Stimulated activated CD4-positive, alpha-beta T cell treated with anti-CD3 and anti-CD28 coated beads, Interleukin-12 subunit alpha, Interleukin-12 subunit beta, amount 100 ng/mL, for 24 hours (primary cell): ENCODE measurements around the gene GNAS.
"Not testable (repeated sequence)": the region's sequence is repeated elsewhere in the genome, so short reads cannot be mapped to it uniquely, and the experiment has no call there.

Source experiments
- DNase-seq, 2 experiments: peaks; one replicate each; pipeline ENCODE4 v3.0.0-alpha.2; 2020; ENCODE audit warnings: low read depth in 2 of 2

Gene GNAS

GRCh38 chr20:58852543-58853271 is at the start of gene GNAS:
Gene GNAS (plus strand): TSS chr20:58852716.
- peak in 1 of 2 experiments; percentile 55 for DNase-seq

GRCh38 chr20:58803533-58803932 is 49.0 kb upstream of the GNAS start:
- no peak for DNase-seq

- no peak for DNase-seq
Measured at GRCh38 chr20:58807801-58808200, 44.7 kb upstream of the GNAS start.

GRCh38 chr20:58808271-58809046 is 44.1 kb upstream of the GNAS start:
- no peak for DNase-seq

- no peak for DNase-seq
Measured at GRCh38 chr20:58810116-58810878, 42.2 kb upstream of the GNAS start.

- DNase-seq, result no peak
Measured at GRCh38 chr20:58810879-58811250, 41.7 kb upstream of the GNAS start.

GRCh38 chr20:58811334-58811733 is 41.2 kb upstream of the GNAS start:
- no peak for DNase-seq

- no peak for DNase-seq
Measured at GRCh38 chr20:58813369-58813768, 39.1 kb upstream of the GNAS start.

GRCh38 chr20:58815448-58815847 is 37.1 kb upstream of the GNAS start:
- no peak for DNase-seq

GRCh38 chr20:58816051-58816450 is 36.5 kb upstream of the GNAS start:
- no peak for DNase-seq

- DNase-seq, result no peak
Measured at GRCh38 chr20:58816957-58817651, 35.4 kb upstream of the GNAS start.

- no peak for DNase-seq
Measured at GRCh38 chr20:58817748-58818147, 34.8 kb upstream of the GNAS start.

- DNase-seq, result peak; percentile 6 to 61
Measured at GRCh38 chr20:58818586-58819285, 33.8 kb upstream of the GNAS start.

- no peak for DNase-seq
Measured at GRCh38 chr20:58819921-58820320, 32.6 kb upstream of the GNAS start.

- not testable (repeated sequence) for DNase-seq
Measured at GRCh38 chr20:58820515-58820914, 32.0 kb upstream of the GNAS start.

GRCh38 chr20:58822149-58822548 is 30.4 kb upstream of the GNAS start:
- no peak for DNase-seq

- no peak for DNase-seq
Measured at GRCh38 chr20:58822748-58823730, 29.5 kb upstream of the GNAS start.

- DNase-seq, result no peak
Measured at GRCh38 chr20:58824843-58825242, 27.7 kb upstream of the GNAS start.

GRCh38 chr20:58825450-58825849 is 27.1 kb upstream of the GNAS start:
- DNase-seq, result no peak

- DNase-seq, result no peak
Measured at GRCh38 chr20:58826271-58826670, 26.2 kb upstream of the GNAS start.
